Measurements from ENCODE around the gene ZNF580. TPM values are rescaled to one million over a fixed set of nuclear protein-coding genes. Genes with fewer than 3 reads are reported as not detected.
A peak's percentile ranks its signal among the peaks of the same experiment; 100 is the strongest.

ZNF580 gene
- total and polyA plus RNA-seq, 10 of the 15 experiments (the other 5 are each of a cell fraction or from before 2014, with no cell fraction given) = 2.3 to 31.8 (median 10.0) TPM

GRCh38 chr19:55675661-55676354, 35.0 kb downstream of the ZNF580 start:
- SMC1A ChIA-PET (ENCODE audit: uncharacterized antibody, unreplicated experiment) = interaction anchor here (1.3 to 3.0 kb wide), 3 partner anchors 19 to 43 kb away, joined by 3 to 11 read pairs (median 4); partner anchors contain the start of gene U2AF2
- FAIRE-seq (no peak), ATAC-seq (no peak), DNase-seq (ENCODE audit: low read depth, low spot score) (no peak)
- peak overlapping the region; percentile 100 for H3K4me2 ChIP-seq (ENCODE audit: control insufficient read depth, insufficient read depth)
- TF ChIP-seq CREB1 (IDR thresholded peaks at IDR 0.05; ENCODE audit: low read depth) (0 out of 2 replicates have a peak, but pooled peaks have one; percentile 25), USF1 (IDR thresholded peaks at IDR 0.05; ENCODE audit: borderline replicate concordance, extremely low read length, insufficient read depth, low read depth, low read length) (no peak), ZNF24 (IDR thresholded peaks at IDR 0.05) (no peak)
- peaks cover 7% of the 10 kb centered on the region for H4K20me1 ChIP-seq (ENCODE audit: control insufficient read depth, insufficient read depth)
- H3K79me2 ChIP-seq (ENCODE audit: control insufficient read depth, insufficient read depth, low read length) = peaks cover 58% of the 10 kb centered on the region
- RAD21 ChIA-PET (ENCODE audit: unreplicated experiment) = interaction anchor here (1.1 to 2.0 kb wide), 4 partner anchors 19 to 45 kb away, joined by 5 to 9 read pairs (median 8); partner anchors contain the start of gene U2AF2
- WGBS (ENCODE audit: insufficient coverage, insufficient replicate concordance, low lambda C conversion rate, missing lambda C conversion rate) = 3% methylated on average over 16 of the region's 16 CpGs
- peak overlapping the region; percentile 97 for H3K9ac ChIP-seq (ENCODE audit: control insufficient read depth, insufficient read depth, low read length)
- H3K27ac ChIP-seq (ENCODE audit: control insufficient read depth, insufficient read depth) = peak overlapping the region; percentile 94
- in situ Hi-C loops (cut with MboI) = loop anchor here (5.0 kb wide), 1 partner anchor 131 kb away; no protein-coding TSS in a partner anchor
- POLR2A ChIA-PET = interaction anchor here (0.7 to 1.4 kb wide), 6 partner anchors 19 to 70 kb away, joined by 3 to 7 read pairs (median 5); partner anchors contain the start of genes U2AF2, ZNF581 and ZNF865
- no peak overlapping the region; the same call in 1 of the 2 replicates for H2AFZ ChIP-seq (ENCODE audit: control insufficient read depth, low read depth, low read length)
- no peaks in the 10 kb centered on the region for H3K27me3 ChIP-seq (replicated peaks in 1 of 2; ENCODE audit: control insufficient read depth in 2 of 2, insufficient read depth in 2 of 2, low read length in 1 of 2)
- CTCF ChIA-PET = interaction anchor here (0.7 to 3.3 kb wide), 4 partner anchors 19 to 29 kb away, joined by 3 to 14 read pairs (median 8); partner anchors contain the start of genes CCDC106 and U2AF2
- BruUV-seq (replicated peaks) = no TSS peak
- peaks cover 17 to 21% of the 10 kb centered on the region in 2 experiments for H3K36me3 ChIP-seq (ENCODE audit: control insufficient read depth in 2 of 2, insufficient read depth in 2 of 2, low read length in 1 of 2)
- peaks cover 27% of the 10 kb centered on the region for H3K4me1 ChIP-seq (ENCODE audit: control insufficient read depth, insufficient read depth, low read length)
- peak overlapping the region; percentile 92 for H3K4me3 ChIP-seq
- no peaks in the 10 kb centered on the region for H3K9me3 ChIP-seq (replicated peaks; ENCODE audit: control insufficient read depth, insufficient read depth, low read length)
- intact Hi-C loops (cut with micrococcal nuclease; ENCODE audit: unreplicated experiment) = loop anchor here (5.0 kb wide), 2 partner anchors 34 to 656 kb away; partner anchors contain the start of genes ZNF580 and ZNF581
